Activated CD8-positive, alpha-beta T cell treated with anti-CD3 and anti-CD28 coated beads for 36 hours (primary cell): ENCODE data around the gene RNF220. TPM values are rescaled to one million over a fixed set of nuclear protein-coding genes. Genes with fewer than 3 reads are reported as not detected.

Source experiments
- ATAC-seq: fragments of 200-7000 bp; cut with Tn5 transposase; one replicate; pipeline ENCODE4 v1.10.0; 2021; ENCODE audit warnings: mild to moderate bottlenecking, moderate library complexity
- CTCF ChIA-PET: fragments of 350-600 bp; sonication (Branson Sonifier 250); formaldehyde crosslinking; loops from one replicate; lab custom pipeline; 2021; ENCODE audit warnings: antibody characterized with exemption; lab: Charles Lee
- POLR2A ChIA-PET: fragments of 350-600 bp; sonication (Branson Sonifier 250); formaldehyde crosslinking; loops from one replicate; lab custom pipeline; 2021; ENCODE audit warnings: antibody characterized with exemption; lab: Charles Lee
- DNase-seq: peaks from one replicate; pipeline ENCODE4 v3.0.0-alpha.2; 2020
- H3K27ac Mint-ChIP-seq: one replicate; pipeline ENCODE4 v1.8.0; 2021; ENCODE audit warnings: mild to moderate bottlenecking, mixed read lengths
- H3K27me3 Mint-ChIP-seq: one replicate; pipeline ENCODE4 v1.8.0; 2021; ENCODE audit warnings: mixed read lengths
- H3K36me3 Mint-ChIP-seq: one replicate; pipeline ENCODE4 v1.8.0; 2021; ENCODE audit warnings: low read depth, mixed read lengths
- H3K4me1 Mint-ChIP-seq: one replicate; pipeline ENCODE4 v1.8.0; 2021; ENCODE audit warnings: low read depth, mixed read lengths
- H3K4me3 Mint-ChIP-seq: one replicate; pipeline ENCODE4 v1.8.0; 2021; ENCODE audit warnings: mild to moderate bottlenecking, moderate library complexity, mixed read lengths
- H3K9me3 Mint-ChIP-seq: one replicate; pipeline ENCODE4 v1.8.0; 2021; ENCODE audit warnings: mixed read lengths
- CTCF ChIP-seq: fragments of 200-600 bp; IDR thresholded peaks from one replicate; pipeline ENCODE4 v1.8.0; 2022; ENCODE audit warnings: antibody characterized with exemption, mild to moderate bottlenecking
- intact Hi-C: fragments of 100-400 bp; cut with micrococcal nuclease; formaldehyde crosslinking; loops from one replicate; pipeline ENCODE4 v1.10.0; 2022
- total RNA-seq, 2 experiments: library from RNA; stranded (reverse); gene quantifications; one replicate each; pipeline ENCODE4 v1.2.3, GENCODE V29; 2021

Gene RNF220
- total RNA-seq, 2 experiments from 2014 or later: 71.9 to 79.1 TPM

- Mint-ChIP-seq H3K27me3 (peaks cover 50% of the 10 kb centered on the region), H3K36me3 (no peaks in the 10 kb centered on the region), H3K4me1 (peaks cover 5% of the 10 kb centered on the region), H3K27ac (no peak overlapping the region), H3K4me3 (no peak overlapping the region), H3K9me3 (no peaks in the 10 kb centered on the region)
- CTCF ChIA-PET: interaction anchor here (0.9 to 2.1 kb wide), 3 partner anchors 48 to 183 kb away, joined by 3 to 7 read pairs (median 4); no protein-coding TSS in a partner anchor
- intact Hi-C loops: no loop called here
- DNase-seq: no peak
- no peak for TF ChIP-seq CTCF
- POLR2A ChIA-PET: interaction anchor here (0.6 kb wide), 1 partner anchor 550 kb away, joined by 3 read pairs; no protein-coding TSS in a partner anchor
- no peak for ATAC-seq
Measured at GRCh38 chr1:44425341-44426082, 20.5 kb downstream of the RNF220 start.

GRCh38 chr1:44431861-44432260 is 26.8 kb downstream of the RNF220 start:
- TF ChIP-seq CTCF: no peak
- H3K4me1 Mint-ChIP-seq: no peaks in the 10 kb centered on the region

GRCh38 chr1:44433209-44433608 is 28.2 kb downstream of the RNF220 start:
- ATAC-seq (no peak), DNase-seq (no peak)
- TF ChIP-seq CTCF: no peak
- ChIA-PET POLR2A (no interaction called here), CTCF (no interaction called here)
- Mint-ChIP-seq H3K4me1 (no peaks in the 10 kb centered on the region), H3K27ac (no peak overlapping the region), H3K27me3 (peaks cover 15% of the 10 kb centered on the region), H3K9me3 (no peaks in the 10 kb centered on the region), H3K36me3 (no peaks in the 10 kb centered on the region), H3K4me3 (no peak overlapping the region)
- intact Hi-C loops: no loop called here

More at GRCh38 chr1:44431861-44432260, 26.8 kb downstream of the RNF220 start:
- DNase-seq (no peak), ATAC-seq (no peak)
- Mint-ChIP-seq H3K36me3 (no peaks in the 10 kb centered on the region), H3K4me3 (no peak overlapping the region), H3K27me3 (peaks cover 19% of the 10 kb centered on the region), H3K27ac (no peak overlapping the region), H3K9me3 (no peaks in the 10 kb centered on the region)
- POLR2A ChIA-PET: no interaction called here
- intact Hi-C loops: no loop called here
- CTCF ChIA-PET: interaction anchor here (0.6 kb wide), 1 partner anchor 31 kb away, joined by 3 read pairs; no protein-coding TSS in a partner anchor

GRCh38 chr1:44436401-44437106 is 31.5 kb downstream of the RNF220 start:
- CTCF ChIA-PET: interaction anchor here (1.2 kb wide), 1 partner anchor 217 kb away, joined by 3 read pairs; no protein-coding TSS in a partner anchor
- no peak for TF ChIP-seq CTCF
- H3K27ac Mint-ChIP-seq: no peak overlapping the region
- ATAC-seq (no peak), DNase-seq (no peak)
- no peaks in the 10 kb centered on the region for H3K9me3 Mint-ChIP-seq
- no peaks in the 10 kb centered on the region for H3K4me1 Mint-ChIP-seq
- no peaks in the 10 kb centered on the region for H3K36me3 Mint-ChIP-seq
- H3K4me3 Mint-ChIP-seq: no peak overlapping the region
- H3K27me3 Mint-ChIP-seq: peaks cover 5% of the 10 kb centered on the region
- intact Hi-C loops: no loop called here
- POLR2A ChIA-PET: no interaction called here
